GM19240 (cell line): ENCODE measurements around the gene LDB3.
"Not testable (repeated sequence)": the region's sequence is repeated elsewhere in the genome, so short reads cannot be mapped to it uniquely, and the experiment has no call there.

ENCODE experiments used
- DNase-seq: peaks from one replicate; pipeline ENCODE4 v3.0.0; 2011; ENCODE audit warnings: low spot score; ENCODE audit not compliant: insufficient read length

The LDB3 gene

DNA sequence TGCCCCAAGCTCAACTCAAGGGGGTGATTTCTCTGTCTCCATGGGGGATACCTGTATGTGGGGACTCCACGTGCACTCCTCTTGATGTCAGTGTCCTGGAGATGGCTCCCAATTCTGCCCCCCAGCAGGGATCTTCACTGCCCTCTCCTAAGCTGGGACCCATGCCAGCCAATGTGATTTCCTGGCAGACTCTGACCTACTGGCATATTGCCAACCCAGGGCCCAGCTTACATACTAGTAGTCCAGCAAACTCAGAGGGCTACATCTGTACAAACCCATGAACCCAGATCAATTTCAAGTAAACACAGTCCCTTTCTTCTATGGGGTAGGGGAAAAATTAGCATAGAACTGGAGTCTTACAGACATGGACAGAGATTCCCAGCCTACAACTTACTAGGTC, 61.9 kb downstream of the LDB3 start:
- DNase-seq: no peak

DNA sequence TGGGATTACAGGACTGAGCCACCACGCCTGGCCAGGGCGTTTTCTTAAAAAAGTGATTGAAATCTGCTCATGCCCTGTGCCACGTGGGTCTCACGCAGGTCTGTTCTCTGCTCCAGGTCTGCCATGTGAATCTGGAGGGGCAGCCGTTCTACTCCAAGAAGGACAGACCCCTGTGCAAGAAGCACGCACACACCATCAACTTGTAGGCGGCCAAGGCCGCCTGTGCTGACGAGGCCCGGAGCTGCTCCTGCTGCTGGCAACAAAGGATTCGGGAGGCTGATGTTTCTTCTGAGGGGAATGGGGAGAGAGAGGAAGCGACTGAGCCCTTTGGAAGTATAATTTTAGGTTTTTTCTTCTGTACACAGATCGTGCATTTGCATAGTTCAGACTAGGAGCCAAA, 64.5 kb downstream of the LDB3 start:
- no peak for DNase-seq

DNA sequence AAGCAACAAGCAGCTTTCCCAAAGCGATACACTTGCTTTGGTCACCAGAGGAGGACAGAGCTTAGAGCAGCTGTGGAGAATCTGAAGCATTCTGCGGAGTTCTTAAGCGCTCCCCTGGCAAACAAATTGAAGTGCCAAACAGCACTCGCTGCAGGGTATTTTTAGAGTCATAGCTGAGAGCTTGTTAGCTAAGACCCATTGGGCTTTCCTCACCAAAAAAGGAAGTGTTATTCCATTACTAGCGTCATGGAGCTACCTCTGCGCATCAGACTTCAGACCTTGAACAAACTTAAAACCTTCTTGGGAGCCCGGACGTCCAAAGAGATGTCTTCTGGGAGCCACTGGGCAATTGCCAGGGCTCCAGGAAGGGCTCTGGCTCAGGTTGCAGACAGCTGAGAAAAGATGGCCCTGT, 65.0 kb downstream of the LDB3 start:
- DNase-seq: no peak

DNA sequence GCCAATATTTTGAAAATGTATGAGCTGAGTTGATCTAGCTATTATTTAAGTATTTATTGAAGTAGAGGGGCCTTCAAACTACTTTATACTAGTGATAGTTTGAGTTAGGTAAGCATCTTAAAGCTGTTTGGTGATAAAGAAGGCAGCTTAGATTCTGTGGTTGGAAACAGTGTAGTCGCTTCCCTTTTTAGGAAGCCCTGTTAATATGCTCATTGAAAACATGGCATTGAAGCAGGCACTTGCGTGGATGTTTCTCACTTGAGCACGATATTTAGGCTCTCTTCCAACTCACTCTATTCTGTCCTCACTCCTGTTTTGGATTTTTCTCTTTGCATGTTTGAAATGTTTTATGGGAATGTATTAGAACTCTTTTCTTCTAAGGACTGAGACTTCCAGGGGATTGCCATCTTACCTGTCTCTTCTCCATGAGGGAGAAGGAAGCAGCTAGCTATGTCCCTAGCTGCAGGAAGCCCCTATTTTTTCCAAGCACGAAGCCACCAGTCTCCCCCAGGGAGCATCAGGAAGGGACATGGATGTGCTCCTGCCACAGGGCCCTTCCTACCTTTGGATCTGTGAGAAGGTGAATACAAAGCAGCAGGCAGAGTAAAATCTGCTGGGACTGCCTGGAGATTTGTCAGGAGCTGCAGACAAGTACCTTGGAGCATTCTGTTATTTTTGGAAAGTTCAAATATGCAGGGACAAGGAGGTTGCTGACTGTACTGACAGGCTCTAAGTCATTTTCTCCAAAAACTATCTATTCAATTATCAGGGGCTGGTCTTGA, 66.1 kb downstream of the LDB3 start:
- DNase-seq: no peak

DNA sequence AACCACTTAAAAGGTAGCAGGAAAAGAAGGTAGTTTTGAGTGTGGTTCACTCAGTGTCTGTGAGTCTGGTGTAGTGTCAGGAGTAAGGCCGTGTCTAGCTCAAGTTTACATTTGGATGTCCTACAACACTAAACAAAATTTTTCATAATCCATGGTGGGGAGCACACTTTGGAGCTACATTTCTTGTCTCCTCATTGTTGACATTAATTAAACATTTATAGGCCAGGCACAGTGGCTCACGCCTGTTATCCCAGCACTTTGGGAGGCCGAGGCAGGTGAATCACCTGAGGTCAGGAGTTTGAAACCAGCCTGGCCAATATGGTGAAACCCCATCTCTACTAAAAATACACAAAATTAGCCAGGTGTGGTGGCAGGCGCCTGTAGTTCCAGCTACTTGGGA, 67.0 kb downstream of the LDB3 start:
- not testable (repeated sequence) for DNase-seq

DNA sequence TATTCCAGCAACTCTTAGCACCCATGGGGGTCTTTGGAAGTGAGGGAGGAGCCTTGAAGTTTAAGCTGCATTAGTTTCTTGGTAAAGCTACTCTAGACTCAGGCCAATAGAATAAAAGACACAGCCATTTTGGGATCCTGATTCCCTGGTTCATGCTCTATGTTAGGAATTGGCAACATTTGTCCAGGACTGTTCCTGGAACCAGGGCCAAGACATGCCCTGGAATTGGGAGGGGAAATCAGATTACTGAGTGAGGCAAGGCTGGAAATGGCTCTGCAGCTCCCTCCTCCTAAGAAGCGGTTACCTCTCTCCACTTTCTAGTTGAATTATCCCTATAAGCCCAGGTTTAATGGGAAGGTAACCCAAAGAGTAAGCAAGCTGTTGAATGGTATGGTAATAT, 73.9 kb downstream of the LDB3 start:
- no peak for DNase-seq

DNA sequence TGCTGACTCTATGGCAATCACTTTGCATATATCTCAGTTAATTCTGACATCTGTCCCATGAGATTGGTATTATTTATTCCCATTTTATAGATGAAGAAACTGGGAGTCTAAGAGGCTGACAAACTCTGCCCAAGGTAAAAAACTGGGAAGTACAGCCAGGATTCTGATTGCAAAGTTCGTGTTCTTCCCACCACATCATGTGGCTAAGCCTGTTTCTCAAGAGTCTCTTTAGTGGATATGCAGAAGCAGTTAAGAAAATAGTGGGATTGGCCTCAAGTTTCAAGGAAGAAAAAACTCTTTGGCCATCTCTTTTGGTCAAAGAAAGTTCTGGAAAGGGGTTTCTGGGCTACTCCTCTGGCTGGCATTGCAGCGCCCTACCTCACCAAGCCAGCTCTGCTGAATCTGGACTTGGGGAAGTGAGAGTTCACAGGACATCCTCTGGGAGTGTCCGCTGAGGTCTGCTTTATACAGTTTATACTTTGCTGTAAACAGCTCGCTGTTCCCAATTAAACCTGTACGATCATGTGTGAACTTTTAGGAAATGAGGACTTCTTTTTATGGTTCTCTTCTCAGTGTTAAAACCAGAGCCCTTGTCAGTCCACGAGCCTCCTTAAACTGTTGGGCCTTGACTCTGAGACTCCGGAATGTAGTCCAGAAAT, 75.9 kb downstream of the LDB3 start:
- no peak for DNase-seq

DNA sequence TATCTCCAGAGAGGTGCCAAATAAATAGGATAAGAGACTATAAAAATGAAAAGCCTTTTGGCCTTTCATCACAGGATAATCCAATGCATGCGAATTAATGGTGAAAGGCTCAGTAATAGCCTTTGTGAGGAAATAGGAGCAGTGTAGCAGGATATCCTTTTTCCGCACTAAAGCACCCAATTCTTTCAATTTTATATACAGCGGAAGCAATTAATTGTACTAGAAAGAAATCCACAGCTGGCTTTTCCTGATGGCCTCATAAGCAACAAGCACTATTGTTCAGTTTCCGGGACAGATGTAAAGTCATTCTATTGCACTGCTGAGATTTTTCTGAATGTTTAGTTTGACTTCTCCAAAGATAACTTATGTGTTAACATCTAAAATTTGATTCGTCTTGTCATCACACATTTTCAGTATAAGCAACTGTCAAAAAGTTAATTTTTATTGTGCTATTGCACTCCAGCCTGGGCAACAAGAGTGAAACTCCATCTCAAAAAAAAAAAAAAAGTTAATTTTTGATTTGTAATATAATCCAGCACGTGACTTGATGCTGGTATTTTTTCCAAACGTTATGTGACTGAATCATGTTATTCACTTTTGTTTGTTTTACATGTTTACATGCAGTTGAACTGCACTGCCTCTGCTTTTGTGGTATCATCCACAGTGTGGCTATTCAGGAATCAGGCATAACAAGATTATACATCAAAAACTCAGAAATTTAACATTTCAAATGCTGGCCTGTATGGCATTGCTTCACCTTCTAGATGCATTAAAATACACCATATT, 79.7 kb downstream of the LDB3 start:
- no peak for DNase-seq

DNA sequence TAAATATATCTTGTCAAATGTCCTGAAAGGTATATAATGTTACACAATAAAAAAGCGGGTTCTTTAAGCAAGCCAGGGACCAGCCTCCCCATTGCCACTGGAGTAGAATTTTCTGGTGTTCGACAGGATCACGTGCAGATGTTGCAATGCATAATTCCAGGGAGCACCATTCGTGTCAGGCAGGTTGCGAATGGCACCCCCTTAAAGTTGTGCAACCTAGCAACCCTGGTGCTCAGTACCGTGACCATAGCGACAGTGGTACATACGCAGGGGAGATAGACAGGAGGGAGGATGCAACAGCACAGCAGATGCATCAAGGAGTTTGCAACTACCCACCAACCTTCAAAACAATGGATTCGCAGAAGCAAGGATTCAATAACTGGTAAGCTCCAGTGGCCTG, 81.5 kb downstream of the LDB3 start:
- no peak for DNase-seq

DNA sequence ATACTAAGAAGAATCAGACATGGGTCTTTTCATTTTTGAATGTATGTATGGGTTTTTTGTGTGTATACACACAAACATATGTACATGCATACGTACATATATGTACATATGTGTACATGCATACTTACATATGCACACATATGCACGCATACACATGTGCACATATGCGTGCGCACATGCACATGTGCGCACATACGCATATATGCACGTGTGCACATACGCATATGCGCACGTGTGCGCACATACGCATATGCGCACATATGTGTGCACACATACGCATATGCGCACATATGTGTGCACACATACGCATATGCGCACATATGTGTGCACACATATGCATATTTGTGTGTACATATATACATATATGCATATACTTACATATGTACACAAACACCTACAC, 83.2 kb downstream of the LDB3 start:
- DNase-seq: no peak

DNA sequence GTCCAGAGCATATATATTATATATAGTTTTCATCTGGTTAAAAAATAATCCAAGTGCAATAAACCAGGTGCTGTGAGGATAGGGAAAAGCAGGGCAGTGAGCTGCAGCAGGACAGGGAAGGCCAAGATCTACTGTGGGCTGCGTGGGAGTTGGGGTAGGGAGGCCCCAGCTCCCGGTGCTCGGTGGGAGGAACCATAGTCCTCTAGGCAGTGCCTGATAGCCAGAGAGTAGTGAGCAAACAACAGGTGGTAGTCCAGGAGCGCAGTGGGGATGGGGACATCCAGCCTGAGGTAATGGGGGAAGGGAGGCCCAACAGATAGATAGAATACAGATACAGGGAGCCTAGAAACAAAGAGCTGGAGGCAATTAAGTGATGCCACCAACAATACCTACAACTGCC, 84.0 kb downstream of the LDB3 start:
- DNase-seq: no peak

DNA sequence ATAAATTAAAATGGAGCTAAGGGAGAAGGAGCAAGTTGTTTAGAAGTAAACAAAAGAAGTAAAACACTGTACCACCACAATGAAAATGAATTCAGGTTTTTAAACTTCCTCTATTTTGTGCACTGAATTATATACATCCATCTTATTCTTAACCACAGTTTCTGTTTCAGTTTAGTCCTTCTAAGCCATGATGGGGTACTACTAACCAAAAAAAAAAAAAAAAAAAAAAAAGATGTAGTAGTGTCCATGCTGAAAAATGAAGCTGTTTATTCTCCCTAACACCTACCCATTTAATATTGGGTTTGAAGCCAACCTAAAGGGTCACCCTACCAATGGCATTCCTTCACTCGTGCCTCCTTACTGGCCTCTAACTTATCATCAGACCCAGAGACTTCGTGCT, 84.7 kb downstream of the LDB3 start:
- no peak for DNase-seq

DNA sequence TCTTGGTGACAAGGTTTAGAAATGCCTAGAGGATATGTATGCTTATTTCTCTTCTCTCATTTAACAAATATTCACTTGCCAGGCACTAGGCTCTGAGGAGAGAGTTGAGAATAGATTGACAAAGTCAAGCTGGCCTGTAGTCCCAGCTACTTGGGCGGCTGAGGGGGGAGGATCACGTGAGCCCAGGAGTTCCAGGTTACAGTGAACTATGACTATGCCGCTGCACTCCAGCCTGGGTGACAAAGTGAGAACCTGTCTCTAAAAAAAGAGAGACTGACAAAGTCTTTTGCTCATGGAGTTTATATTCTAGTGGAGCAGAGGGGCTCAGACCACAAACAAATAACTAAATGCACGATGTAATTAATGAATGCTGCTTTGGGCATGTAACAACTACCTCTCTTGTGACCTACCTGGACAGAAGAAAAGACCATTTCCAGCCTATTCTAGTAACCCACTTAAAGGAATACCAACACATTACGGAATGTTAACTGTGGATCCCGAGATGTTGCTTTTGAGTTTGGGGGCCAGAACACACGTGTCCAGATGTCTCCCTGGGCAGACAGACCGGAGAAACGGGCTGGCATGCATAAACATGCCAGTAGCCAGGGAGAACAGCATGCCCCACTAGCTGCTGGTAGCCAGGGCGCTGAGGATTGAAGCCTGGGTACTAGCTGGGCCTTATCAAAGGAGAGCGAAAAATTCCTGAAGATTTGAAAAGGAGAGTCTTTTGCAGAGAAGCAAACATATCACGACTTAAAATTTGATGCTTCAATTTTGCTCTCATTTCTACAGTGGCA, 85.5 kb downstream of the LDB3 start:
- no peak for DNase-seq

DNA sequence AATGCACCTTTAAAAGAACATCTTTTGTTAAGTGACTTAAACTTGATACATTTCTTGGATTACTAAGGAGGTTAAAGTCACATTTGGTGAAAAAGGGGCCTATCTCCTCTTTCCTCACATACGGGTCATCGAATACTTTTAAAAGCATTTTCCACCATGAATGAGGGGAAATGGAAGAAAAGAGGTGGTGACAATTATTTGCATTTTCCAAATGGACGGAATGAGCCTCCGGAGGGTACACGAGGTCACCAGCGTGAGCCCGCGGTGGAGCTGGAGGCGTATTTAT, 87.1 kb downstream of the LDB3 start:
- DNase-seq: no peak

DNA sequence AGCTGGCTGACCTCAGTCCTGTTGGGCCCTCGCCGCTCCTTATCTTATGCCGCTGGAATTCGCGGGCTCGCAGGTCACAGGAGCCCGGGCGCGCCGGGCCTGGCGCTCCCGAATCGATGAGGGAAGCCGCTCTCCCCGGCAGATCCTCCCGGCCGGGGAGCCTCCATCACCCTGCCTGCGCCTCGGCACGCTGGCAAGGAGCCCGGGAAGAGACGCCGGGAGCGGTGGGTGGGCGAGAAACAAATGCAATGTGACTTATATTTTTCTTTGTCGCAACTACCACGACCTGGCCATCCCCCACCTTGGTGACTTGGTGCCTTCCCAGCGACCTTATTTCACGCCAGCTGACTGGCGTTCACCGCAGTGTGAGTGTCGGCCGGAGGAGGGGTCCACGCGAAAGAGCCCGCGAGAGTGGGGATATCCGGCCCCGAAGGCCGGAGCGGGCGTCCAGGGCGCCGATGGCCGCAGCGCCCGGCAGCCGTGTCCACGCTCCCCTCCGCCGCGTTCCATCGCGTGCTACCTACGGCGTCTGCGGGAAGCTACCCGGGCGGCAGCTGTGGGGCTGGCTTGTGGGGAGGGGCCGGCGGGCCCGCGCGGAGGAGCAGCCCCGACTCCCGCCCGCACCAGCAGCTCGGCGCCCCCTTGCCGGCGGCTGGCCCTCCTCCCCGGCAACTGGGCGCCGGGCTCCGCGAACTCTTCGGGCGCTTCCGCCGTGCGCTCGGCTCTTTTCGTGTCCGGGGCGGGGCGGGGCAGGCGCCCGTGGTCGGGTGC, 87.6 kb downstream of the LDB3 start:
- peak; percentile 68 for DNase-seq

DNA sequence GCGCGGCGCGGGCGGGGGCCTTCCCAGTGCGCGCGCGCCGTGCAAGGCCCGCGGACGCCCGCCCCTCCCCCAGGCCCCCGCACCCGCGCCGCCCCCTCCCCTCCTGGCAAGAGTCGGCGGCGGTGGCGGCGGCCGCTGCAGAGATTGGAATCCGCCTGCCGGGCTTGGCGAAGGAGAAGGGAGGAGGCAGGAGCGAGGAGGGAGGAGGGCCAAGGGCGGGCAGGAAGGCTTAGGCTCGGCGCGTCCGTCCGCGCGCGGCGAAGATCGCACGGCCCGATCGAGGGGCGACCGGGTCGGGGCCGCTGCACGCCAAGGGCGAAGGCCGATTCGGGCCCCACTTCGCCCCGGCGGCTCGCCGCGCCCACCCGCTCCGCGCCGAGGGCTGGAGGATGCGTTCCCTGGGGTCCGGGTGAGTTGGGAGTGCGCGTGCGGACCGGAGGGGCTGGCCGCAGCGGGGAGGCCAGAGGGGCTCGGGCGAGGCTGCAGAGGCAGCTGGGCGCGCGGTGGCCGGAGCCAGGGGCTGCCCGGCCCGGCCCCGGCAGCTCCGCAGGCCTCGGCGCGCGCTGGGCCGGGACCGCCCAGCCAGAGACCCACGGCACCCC, 88.3 kb downstream of the LDB3 start, which contains the start of gene BMPR1A:
Gene BMPR1A (plus strand): TSS at position 109 of the 602 bp plus-strand sequence. CDS start 119,400 bp downstream, outside the sequence.
- no peak for DNase-seq

DNA sequence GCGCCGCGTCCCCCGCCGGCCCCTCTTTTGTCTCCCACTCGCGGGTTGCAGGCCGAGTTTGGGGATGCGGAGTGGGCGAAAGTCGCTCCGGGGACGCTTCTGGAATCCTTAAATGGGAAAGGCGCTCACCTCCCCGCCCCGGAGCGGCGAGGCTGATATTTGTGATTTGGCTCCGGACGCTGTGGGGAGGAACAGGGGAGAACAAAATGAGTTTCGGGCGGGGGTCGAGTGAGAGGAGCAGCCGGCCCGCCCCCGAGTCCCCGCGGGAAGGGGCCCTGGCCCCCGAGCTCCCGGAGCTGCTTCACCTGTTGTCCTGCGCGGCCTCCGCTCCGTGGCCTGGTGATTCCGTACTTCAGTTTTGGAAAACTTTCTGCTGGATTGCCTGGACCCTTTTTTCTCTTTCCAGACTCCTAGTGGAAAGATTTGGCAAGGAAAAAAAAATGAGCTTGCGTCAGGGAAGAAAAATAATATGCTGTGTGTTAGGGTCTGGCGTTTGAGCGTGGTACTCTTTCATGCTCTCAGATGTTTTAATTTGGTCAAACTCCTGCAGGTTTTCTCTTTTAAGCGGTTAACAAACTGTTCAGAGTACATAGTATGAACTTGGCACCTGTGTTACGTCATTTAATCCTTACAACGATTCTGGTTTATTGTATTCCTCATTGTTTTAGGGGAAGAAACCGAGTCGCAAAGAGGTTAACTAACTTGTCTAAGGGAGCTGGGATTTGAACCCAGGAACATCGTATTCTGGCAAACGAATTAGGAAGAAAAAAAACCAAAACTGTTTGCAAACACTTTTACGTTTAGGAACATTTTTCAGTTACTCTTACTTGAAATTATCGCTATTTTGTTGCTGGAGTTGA, 89.0 kb downstream of the LDB3 start:
- no peak for DNase-seq

DNA sequence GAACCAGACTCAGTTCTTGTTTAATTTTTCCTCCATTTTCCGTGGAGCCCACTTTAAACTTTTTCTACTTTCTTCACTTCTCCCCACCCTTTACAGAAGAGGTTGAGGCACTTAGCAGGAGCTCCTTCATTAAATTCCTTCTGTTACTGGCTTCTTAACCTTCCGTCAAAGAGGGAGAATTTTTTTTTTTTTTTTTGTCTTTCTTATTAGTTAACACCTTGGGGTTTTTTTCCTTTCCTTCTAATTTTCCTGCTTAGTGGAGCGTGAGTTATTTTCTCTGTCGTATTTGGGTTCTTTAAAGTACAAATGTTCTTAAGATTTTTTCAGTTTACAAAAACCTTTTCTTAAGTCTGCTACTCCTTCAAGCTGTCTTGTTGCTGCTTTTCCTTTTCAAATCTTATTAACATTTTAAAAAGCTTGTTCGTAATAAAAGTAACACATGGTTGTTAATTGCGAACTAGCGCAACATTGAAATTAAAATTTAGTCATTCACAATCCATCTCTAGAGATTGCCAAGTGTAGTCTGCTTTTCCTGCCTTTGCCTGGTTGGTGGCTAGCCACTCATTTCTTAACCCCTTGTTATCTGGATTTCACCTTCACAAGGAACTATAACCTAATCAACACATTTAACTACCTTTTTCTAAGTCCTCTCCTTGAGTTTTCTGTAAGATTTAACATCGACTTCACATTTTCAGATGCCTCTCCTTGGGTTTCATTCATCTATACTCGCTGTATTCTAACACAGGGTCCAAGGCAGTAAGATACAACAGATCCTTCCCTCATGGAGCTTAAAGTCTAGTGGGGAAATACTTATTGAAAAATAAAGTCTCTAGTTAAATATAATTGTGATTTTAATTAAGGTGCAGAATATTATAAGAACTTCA, 90.1 kb downstream of the LDB3 start:
- no peak for DNase-seq
